Upper lobe of left lung (tissue), 4 donors: ENCODE data around the gene IRX3.

ENCODE experiments used
- CTCF ChIP-seq, 6 experiments: fragments of 450-650 bp in 4 of 6; fragments of 200-600 bp in 2 of 6; sonication (generic) in 2 of 6; IDR thresholded peaks; one replicate each; pipeline ENCODE4 v1.5.1; 2016 to 2019; ENCODE audit warnings: antibody characterized with exemption in 6 of 6
- POLR2AphosphoS5 ChIP-seq, 2 donors: sonication (generic); formaldehyde crosslinking; IDR thresholded peaks; one replicate each; pipeline ENCODE4 v1.5.1; 2017; ENCODE audit warnings: antibody characterized with exemption in 2 of 2

- no peak for TF ChIP-seq CTCF (IDR thresholded peaks at IDR 0.05)
- no peak for TF ChIP-seq POLR2AphosphoS5 (IDR thresholded peaks at IDR 0.05)
These were observed 4.9 kb downstream of the IRX3 start for GRCh38 chr16:54281535-54282201.
